GM12872 (cell line): ENCODE results near the gene IQGAP2.

ENCODE experiments used
- CTCF ChIP-seq: IDR thresholded peaks from 3 replicates; pipeline ENCODE4 v1.5.1; 2011; ENCODE audit warnings: low read depth, mild to moderate bottlenecking, low read length, moderate library complexity; ENCODE audit not compliant: insufficient read depth

The IQGAP2 gene

GRCh38 chr5:76560952-76561891, 158.1 kb downstream of the IQGAP2 start:
- TF ChIP-seq CTCF, result no peak

- no peak for TF ChIP-seq CTCF
Measured at GRCh38 chr5:76561959-76562358, 158.9 kb downstream of the IQGAP2 start.

- TF ChIP-seq CTCF, result no peak
Measured at GRCh38 chr5:76565009-76565408, 161.9 kb downstream of the IQGAP2 start.

- TF ChIP-seq CTCF, result no peak
Measured at GRCh38 chr5:76570153-76570552, 167.1 kb downstream of the IQGAP2 start.

- peak; percentile 24; the same call in 1 of the 3 replicates for TF ChIP-seq CTCF
Measured at GRCh38 chr5:76571559-76571958, 168.5 kb downstream of the IQGAP2 start.

- no peak for TF ChIP-seq CTCF
Measured at GRCh38 chr5:76576450-76576849, 173.4 kb downstream of the IQGAP2 start.

GRCh38 chr5:76576996-76577395, 173.9 kb downstream of the IQGAP2 start:
- TF ChIP-seq CTCF, result no peak
